ENCODE data around the gene MCCC1.
"Not testable (repeated sequence)": the region's sequence is repeated elsewhere in the genome, so short reads cannot be mapped to it uniquely, and the experiment has no call there.

MCCC1 gene

DNA sequence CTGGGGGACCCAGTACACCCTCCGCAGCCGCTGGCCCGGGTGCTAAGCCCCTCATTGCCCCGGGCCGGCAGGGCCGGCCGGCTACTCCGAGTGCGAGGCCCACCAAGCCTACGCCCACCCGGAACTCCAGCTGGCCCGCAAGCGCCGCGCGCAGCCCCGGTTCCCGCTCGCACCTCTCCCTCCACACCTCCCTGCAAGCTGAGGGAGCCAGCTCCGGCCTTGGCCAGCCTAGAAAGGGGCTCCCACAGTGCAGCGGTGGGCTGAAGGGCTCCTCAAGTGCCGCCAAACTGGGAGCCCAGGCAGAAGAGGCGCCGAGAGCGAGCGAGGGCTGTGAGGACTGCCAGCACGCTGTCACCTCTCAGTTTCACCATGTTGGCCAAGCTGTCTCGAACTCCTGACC lies 4.7 kb upstream of the MCCC1 start:
- not testable (repeated sequence) for DNase-seq (ENCODE audit: low spot score)

DNA sequence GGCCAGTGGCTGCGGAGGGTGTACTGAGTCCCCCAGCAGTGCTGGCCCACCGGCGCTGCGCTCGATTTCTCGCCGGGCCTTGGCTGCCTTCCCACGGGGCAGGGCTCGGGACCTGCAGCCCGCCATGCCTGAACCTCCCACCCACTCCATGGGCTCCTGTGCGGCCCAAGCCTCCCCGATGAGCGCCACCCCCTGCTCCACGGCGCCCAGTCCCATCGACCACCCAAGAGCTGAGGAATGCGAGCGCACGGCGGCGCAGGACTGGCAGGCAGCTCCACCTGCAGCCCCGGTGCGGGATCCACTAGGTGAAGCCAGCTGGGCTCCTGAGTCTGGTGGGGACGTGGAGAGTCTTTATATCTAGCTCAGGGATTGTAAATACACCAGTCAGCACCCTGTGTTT lies 1.7 kb upstream of the MCCC1 start:
- DNase-seq (ENCODE audit: low spot score), result not testable (repeated sequence)

DNA sequence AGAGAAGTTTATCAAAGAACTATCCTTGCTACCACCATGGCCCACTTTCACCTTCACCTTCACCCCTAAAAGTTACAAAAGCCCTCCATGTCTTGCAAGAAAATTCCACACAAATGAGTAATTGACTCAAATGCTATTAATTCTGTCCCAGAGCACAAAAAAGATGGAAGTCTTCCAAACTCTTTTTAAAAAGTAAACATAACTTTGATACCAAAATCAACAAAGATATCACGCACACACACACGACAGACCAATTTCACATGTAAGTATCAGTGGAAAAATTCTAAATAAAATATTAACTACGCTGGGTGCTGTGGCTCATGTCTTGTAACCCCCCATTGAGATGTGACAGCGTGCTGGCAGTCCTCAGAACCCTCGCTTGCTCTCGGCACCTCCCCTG lies 1.1 kb upstream of the MCCC1 start:
- DNase-seq (ENCODE audit: low spot score), result no peak

DNA sequence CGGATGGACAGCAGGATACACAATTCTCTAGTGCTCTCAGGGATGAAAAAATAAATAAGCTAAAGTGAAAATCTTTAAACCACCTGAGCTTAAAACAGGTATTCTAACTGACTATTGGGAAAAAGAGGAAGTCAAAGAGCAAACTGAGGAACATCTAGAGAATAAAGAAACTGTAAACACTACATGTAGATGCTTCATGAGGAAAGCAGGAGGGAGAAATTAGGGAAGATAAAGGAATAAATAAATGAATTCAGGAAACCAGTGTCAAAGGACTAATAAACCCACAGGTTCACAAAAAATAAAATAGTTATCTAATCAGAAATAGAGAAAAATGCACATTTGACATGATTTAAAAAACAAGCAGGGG lies 525 bp upstream of the MCCC1 start:
- DNase-seq (ENCODE audit: low spot score), result no peak

DNA sequence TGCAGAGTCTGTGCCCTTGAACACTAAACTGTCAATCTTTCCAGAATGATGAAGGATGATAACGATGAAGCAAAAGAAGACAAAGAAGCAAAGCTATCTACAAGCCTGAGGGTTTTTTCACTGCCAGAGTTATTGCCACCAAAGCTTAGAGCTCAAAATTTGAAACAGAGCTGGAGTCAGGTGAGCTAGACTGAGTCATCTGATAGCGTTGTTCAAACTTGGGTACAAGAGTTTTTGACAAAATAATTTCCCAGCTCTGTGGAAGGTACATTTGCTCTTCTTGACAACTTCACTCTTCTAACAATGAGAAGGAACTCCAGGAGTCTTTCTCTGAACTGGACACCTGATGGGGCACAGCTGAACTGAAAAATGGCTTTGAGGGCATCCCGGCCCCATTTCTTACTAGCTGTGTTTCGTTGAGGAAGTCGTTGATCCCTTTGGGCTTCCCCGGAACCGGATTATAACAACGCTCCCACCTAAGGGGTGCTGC lies 715 bp downstream of the MCCC1 start:
- no peak for DNase-seq (ENCODE audit: low spot score)

- no peak for DNase-seq (ENCODE audit: low spot score)
These were observed 4.6 kb downstream of the MCCC1 start for GRCh38 chr3:183094711-183095110.

- no peak for DNase-seq (ENCODE audit: low spot score)
These were observed 7.0 kb downstream of the MCCC1 start for GRCh38 chr3:183092256-183092655.

DNA sequence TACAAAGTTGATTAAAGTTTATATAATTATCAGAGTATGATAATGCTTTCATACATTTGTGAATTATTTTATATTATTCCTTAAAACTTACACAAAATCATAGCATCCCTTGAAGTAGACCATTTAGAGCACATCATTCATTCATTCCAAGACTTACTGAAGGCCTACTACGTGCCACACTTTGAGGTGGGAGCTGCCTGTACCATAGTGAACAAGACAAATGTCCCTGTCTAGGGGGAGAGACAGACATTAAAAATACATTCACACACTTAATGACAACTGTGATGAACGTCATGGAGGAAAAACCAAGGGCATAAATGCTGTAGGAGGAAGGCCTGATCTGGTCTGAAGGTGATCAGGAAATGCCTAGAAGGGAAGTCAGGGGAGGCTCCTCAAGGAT lies 12.1 kb downstream of the MCCC1 start:
- no peak for DNase-seq (ENCODE audit: low spot score)

GRCh38 chr3:183085634-183086390 lies 13.5 kb downstream of the MCCC1 start:
- peak; percentile 59 for DNase-seq (ENCODE audit: low spot score)

GRCh38 chr3:183082355-183082915 lies 16.9 kb downstream of the MCCC1 start:
- DNase-seq (ENCODE audit: low spot score), result no peak

DNA sequence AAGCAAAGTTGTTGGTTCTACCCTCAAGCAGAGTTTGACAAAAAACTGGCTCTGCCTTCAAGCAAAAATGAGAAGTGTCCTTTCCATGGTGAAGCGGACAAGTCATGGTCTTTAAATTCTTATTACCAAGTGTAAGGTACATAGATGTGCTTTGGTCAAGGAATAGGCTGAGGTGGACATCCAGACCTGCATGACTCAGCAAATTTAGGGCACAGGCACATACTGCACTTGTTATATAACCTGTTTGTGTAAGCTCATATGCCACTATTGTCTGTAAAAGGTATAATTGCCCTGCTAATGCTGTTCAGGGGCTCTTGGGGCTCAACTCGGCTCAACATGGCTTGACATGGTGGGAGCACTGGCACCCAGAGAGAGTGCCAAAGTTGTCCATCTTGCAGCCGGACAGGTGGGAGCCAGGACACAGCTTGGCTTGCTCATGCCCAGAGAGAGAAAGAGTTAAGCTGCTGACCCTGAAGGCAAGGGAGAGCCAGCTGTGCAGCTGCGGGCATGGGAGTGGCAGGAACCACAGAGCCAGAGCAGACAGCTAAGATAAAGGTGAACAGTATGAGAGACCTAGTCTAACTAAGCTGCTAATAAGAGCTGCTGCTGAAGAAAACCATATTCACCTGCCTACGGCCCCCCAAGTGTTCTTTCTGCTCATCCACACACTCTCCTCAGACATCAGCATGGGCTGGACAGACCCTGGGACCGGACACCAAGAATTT lies 17.7 kb downstream of the MCCC1 start:
- DNase-seq (ENCODE audit: low spot score), result no peak

GRCh38 chr3:183080628-183081027 lies 18.7 kb downstream of the MCCC1 start:
- DNase-seq (ENCODE audit: low spot score), result no peak

- no peak for DNase-seq (ENCODE audit: low spot score)
These were observed 24.4 kb downstream of the MCCC1 start for GRCh38 chr3:183074881-183075280.

DNA sequence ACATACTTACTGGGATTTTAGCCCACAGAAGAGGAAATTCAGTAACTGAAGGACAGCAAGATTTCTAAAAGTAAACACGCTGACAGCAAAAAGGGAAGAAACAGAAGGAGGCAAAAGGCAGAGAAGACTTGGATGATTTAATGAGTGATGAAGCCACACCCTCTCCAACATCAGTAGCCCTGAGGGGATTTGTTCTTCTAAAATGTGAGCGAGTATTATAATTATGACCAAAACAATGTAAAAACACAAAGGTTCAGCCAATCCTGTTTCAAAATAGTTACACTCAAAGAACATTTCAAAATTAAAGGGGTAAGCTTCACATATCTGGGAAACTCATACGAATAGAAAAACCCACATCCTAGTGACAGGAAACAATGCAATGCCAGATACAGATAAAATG lies 25.0 kb downstream of the MCCC1 start:
- DNase-seq (ENCODE audit: low spot score), result no peak

GRCh38 chr3:183073839-183074238 lies 25.5 kb downstream of the MCCC1 start:
- DNase-seq (ENCODE audit: low spot score), result no peak

DNA sequence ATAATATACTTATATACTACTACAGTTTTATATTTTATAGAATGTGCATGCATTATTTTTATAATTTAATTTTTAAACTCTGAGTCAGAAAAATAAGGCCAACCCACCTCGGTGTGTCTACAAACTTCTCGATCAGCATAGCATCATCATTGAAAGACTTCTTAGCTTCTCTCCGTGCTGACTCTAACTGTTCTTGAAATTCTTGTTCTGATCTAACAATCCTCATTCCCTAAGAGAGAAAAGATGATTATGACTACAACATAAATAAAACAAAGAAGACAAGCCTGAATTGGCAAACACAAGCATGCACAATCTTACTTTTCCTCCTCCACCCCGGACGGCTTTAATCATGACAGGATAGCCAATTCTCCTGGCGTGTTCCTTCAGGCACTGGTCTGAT lies 28.4 kb downstream of the MCCC1 start:
- no peak for DNase-seq (ENCODE audit: low spot score)

GRCh38 chr3:183069086-183069485 lies 30.2 kb downstream of the MCCC1 start:
- DNase-seq (ENCODE audit: low spot score), result no peak

GRCh38 chr3:183066891-183067290 lies 32.4 kb downstream of the MCCC1 start:
- not testable (repeated sequence) for DNase-seq (ENCODE audit: low spot score)

DNA sequence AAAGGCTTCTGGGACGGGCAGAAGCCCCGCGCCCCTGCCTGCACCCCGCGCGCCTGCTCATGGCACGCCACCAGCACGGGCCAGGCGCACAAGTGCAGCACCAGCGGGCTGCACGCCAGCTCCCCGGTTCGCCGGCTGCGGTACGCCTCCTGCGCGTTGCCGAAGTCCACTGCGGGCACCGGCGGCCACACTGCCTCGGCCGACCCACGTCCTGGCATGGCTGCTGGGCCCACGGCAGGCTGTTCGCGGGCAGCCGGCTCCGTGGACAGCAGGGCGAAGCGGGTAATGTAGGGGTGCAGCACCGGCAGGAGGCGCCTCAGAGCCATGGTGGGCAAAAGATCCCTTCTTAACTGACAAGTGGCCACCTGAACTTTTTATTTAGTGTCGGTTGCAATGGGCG lies 34.8 kb downstream of the MCCC1 start:
- DNase-seq (ENCODE audit: low spot score), result no peak

GRCh38 chr3:183061391-183062172 lies 37.7 kb downstream of the MCCC1 start:
- DNase-seq (ENCODE audit: low spot score), result no peak

- DNase-seq (ENCODE audit: low spot score), result no peak
These were observed 40.9 kb downstream of the MCCC1 start for GRCh38 chr3:183058351-183058750.

GRCh38 chr3:183050706-183051105 lies 48.6 kb downstream of the MCCC1 start:
- no peak for DNase-seq (ENCODE audit: low spot score)
